ENCODE measurements around the gene OTOP2.

GRCh38 chr17:74883241-74883745 is 40.8 kb upstream of the OTOP2 start:
- TF ChIP-seq EZH2phosphoT487 (IDR thresholded peaks at IDR 0.05; ENCODE audit: borderline replicate concordance, low read length) (no peak), CTCF (IDR thresholded peaks at IDR 0.05; ENCODE audit: low read depth, low read length, poor library complexity, severe bottlenecking) (no peak)
